GM21717 (cell line): Measurements from ENCODE around the gene LRRC2.
"Not testable (repeated sequence)": the region's sequence is repeated elsewhere in the genome, so short reads cannot be mapped to it uniquely, and the experiment has no call there.

Experiments
- ATAC-seq: cut with Tn5 transposase; IDR thresholded peaks from one replicate; pipeline ENCODE4 v1.9.1; 2021; ENCODE audit warnings: mild to moderate bottlenecking, moderate library complexity; ENCODE audit not compliant: unreplicated experiment

LRRC2 gene

GRCh38 chr3:46501702-46502101 is 64.4 kb downstream of the LRRC2 start:
- ATAC-seq, result no peak

DNA sequence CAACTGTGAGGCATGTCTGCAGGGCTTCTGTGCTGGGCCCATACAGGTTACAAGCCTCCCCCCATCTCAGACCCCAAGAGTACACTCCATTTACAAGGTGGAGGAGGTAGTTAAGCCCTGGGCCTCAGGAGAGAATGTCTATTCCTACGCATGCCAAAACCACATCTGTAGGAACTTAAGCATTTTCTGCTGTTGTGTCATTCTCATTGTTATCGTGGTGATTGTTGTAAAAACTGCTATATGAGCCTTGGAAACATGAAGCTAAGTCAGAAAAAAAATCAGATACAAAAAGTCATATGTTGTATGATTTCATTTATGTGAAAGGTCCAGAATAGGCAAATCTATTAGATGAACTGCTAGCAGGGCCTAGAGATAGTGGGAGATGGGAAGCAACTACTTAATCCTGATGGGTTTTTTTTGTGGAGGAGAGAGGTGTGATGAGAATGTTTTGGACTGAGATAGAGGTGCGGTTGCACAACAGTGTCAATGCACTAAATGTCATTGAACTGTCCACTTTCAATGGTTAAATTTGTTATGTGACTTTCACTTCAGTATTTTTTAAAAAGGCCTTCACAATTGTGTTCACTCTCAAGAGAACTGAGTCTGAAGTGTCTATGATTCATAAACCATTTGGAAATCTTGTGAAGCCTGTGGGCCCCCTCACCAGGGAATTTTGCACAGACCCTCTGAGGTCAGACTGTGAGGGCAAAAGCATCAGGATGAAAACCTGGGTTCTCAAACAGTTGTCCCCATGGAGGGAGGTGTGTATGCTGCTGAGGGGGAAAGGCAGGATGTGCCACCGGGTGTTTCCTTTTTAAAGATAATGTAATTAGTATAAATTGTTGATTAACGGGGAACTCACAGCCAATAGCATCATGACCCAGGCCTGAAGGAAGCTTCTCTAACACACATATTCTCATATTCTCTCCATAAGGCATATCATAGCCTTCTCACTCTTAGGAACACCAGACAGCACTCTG is 65.2 kb downstream of the LRRC2 start:
- ATAC-seq, result no peak

GRCh38 chr3:46498916-46499519 is 67.1 kb downstream of the LRRC2 start:
- ATAC-seq, result no peak

GRCh38 chr3:46497556-46498265 is 68.4 kb downstream of the LRRC2 start, which contains the start of gene RTP3:
Gene RTP3, plus strand, starts transcription at chr3:46497976. Its CDS starts 87 bp downstream, at chr3:46498063.
- no peak for ATAC-seq

DNA sequence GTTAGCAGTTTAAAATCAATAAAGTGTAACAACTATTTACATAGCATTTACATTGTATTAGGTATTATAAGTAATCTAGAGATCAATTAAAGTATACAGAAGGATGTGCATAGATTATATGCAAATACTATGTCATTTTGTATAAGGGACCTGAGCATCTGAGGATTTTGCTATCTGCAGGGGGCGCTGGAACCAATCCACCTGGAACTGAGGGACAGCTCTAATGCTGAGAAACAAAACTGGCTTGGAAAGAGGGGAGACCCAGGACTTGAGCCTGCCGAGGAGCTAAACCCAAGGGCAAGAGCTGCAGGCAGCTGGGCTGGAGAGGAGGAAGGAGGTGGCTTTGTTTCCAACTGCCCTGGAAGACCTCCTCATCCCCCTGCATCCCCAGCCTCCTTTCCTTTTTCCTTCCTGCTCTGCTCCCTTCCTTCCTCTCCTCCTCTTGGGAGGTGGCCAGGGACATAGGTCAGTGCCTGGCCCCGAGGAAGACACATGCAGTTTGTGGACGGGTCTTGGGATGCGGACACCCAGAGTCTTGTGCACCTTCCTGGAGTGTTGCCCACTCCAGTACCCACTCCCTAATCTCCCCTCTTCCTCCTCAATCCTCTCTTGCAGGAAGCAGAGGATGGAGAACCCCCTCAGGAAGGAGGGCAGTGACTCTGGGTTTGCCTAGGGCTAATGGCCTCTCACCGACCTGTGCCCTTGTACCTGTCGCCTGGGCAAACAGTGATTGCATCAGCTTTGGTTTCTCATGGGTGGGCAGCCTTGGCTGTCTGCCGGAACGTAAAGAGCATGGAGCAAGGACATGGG is 69.2 kb downstream of the LRRC2 start:
- no peak for ATAC-seq

DNA sequence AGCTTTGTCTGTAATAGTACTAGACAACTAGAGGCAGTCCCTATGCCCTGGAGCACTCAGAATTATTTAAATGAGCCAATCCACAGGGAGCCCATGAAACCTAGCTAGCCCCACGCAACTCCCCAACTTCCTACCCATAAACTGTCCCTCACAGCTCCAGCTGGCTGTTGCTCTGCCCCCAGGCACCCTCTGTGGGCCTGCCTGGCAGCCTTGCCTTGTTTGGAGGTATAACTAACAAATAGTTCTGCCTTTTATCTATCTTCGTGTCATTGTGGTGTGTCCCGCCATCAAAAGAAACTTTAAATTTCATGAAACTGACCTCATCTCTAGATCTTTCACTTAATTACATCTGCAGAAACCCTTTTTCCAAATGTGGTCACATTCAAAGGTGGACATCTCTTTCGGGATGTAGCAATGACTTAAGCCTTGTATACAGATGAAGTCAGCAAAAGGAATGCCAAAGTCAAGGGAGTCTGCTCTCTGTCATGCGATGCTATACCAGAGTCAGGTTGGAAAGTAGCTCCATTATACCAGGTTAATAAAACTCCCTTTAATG is 70.1 kb downstream of the LRRC2 start:
- no peak for ATAC-seq

DNA sequence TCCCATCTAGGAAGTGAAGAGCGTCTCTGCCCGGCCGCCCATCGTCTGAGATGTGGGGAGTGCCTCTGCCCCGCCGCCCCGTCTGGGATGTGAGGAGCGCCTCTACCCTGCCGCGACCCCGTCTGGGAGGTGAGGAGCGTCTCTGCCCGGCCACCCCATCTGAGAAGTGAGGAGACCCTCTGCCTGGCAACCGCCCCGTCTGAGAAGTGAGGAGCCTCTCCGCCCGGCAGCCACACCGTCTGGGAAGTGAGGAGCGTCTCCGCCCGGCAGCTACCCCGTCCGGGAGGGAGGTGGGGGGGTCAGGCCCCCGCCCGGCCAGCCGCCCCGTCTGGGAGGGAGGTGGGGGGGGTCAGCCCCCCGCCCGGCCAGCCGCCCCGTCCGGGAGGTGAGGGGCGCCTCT is 71.6 kb downstream of the LRRC2 start:
- not testable (repeated sequence) for ATAC-seq

- no peak for ATAC-seq
These were observed 73.1 kb downstream of the LRRC2 start for GRCh38 chr3:46492890-46493547.

DNA sequence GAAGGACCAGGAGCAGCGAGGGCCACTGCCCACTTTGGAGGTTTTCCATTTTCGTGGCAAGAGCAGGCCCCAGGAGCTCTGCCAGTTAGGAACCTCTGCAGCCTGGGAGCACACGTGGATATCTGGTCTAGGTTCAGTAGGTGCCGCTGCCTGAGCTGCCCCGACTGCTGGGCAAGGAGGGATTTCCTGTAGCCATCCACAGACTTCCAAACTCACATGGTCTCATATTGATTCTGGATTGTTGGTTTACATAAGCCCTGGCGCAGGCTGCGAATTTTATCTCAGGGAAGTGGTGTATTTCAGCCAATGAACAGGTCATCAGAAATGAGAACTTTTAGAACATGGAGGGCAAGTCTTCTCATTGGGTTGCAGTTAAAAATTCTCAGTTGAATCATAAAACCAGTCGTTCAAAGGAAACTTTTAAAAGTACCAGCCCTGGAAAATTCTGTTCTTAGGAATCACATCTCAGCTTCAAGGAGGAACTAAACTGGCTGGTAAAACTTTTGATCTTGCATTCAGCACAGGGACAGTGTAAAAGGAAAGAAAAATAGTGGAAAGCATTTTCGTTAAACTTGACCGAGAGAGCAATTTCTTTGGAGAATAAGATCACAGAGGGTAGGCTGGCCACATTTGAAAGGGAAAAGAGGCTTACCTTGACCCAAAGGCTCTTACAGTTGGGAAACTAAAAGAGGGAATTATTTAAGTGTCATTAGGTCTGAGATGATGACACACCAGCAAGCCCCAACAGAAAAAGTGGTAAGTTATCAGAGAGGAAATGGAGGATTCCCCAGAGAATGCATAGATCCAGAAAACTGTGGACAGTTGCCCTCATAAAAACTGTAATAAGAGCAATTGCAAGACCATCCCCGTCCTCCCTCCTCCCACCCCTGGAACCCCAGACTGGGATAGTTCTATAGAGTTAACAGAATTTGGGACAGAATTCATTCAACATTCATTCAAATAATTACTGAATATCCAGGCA is 74.7 kb downstream of the LRRC2 start:
- ATAC-seq, result no peak

DNA sequence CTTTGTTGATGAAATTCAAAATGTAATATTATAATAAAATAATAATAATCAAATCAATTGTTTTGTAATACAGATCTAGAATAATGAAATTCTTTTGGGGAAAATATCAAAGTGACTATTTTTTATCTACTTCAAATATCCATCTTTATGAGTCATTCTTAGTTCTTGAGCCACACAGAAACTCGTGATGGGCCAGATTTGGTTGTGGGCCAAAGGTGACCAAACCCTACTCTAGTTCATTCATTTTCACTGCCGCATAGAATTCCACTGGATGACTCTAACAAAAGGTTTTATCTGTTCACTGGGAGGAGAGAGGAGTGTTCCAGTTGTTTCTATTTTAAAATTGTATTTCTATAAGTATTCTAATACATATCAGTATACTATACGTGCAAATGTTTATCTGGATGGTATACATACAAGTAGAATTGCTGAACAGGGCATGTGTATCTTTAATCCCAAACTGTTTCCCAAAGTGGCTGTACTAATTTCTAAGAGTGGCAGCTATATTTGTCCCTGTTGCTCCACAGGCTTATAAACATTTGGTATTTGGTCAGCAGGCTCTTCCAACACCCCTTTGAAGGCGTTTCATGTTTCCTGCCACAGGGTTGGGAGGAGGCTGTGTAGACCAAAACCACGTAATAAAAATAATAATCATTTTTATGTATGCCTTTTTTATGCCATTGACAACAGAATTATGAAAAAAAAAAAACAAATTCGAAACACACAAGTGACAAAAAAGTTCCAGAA is 75.6 kb downstream of the LRRC2 start:
- ATAC-seq, result no peak

DNA sequence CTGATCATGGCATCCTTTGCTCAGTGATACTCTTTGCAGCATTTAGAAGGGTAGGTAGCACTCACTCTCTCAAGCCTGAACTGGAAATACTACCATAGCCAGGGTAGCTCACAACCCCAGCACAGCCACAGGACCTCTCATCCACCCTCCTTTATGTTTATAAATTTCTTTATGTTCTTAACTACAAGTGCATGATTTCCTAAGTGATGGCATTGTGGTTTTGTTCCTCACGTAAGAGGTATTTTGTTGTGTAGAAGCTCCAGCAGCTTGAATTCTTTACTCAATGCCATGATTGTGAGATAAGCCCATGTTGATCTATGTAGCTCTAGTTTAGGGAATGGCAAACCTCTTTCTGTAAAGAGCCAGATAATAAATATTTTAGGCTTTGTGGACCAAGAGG is 76.2 kb downstream of the LRRC2 start:
- ATAC-seq, result no peak

GRCh38 chr3:46489381-46489780 is 76.7 kb downstream of the LRRC2 start:
- no peak for ATAC-seq

- peak; percentile 95 for ATAC-seq
These were observed 77.3 kb downstream of the LRRC2 start for GRCh38 chr3:46488735-46489361.

- ATAC-seq, result no peak
These were observed 80.3 kb downstream of the LRRC2 start for GRCh38 chr3:46485779-46486175.

GRCh38 chr3:46484911-46485778 is 81.0 kb downstream of the LRRC2 start:
- ATAC-seq, result no peak

DNA sequence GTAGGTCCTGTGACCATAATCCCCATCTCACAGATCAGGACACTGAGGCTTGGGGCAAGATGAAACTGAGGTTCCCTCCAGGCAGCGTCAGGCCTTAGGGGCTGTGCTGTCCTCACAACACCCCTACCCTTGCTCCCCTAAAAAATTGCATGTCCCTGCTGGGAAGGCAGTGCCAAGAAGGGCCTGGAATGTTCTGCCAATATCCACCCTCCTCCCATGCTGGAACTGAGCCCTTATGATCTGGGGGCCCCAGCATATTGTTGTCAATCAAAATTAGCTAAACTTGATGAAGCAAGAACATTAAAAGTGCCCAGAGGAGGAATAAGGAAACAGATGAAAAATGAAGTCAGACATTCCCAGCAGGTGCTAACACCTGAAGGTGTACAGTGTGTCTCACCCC is 81.7 kb downstream of the LRRC2 start:
- ATAC-seq, result no peak

DNA sequence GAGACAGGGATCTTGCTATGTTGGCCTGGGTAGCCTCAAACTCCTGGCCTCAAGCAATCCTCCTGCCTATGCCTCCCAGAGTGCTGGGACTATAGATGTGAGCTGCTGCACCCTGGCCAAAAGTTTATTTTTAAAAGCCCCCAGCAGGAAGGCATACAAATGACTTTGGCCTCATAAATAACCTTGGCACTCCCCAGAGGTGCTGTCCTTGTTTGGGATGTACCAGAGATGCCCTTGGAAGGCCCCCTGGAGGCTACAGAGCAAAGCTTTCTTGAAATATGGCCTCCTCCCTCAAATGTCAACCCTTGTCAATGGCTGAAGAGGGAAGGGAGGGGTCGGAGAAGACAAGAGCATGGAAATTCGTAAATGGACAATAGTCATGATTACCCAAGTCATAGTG is 82.3 kb downstream of the LRRC2 start:
- ATAC-seq, result no peak
